ENCODE data around the gene CILP.

DNA sequence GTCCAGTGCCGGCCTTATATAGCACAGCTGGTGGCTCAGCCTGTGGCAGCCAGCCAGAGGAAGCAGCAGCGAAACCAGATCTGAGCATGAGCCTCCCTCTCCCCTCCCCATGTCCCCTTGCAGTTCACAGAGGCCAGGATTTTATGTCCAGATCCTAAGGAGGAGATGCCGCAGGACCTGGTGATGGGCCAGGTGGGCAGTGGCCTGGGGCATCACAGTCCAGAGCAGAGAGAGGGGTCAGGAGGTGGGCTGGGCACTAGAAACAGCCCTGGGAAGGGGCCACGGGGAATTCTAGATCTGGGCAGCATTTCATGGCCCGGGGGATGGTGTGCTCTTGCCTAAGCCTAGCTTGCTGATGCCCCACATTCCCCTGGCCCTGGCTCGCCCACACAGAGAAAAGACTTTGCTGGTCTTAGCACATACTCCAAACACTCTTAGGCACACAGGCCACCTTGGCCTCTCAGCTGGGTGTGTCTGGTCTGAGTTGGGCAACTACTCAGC, 259 bp upstream of the CILP start:
- TF ChIP-seq, protein P1, sequence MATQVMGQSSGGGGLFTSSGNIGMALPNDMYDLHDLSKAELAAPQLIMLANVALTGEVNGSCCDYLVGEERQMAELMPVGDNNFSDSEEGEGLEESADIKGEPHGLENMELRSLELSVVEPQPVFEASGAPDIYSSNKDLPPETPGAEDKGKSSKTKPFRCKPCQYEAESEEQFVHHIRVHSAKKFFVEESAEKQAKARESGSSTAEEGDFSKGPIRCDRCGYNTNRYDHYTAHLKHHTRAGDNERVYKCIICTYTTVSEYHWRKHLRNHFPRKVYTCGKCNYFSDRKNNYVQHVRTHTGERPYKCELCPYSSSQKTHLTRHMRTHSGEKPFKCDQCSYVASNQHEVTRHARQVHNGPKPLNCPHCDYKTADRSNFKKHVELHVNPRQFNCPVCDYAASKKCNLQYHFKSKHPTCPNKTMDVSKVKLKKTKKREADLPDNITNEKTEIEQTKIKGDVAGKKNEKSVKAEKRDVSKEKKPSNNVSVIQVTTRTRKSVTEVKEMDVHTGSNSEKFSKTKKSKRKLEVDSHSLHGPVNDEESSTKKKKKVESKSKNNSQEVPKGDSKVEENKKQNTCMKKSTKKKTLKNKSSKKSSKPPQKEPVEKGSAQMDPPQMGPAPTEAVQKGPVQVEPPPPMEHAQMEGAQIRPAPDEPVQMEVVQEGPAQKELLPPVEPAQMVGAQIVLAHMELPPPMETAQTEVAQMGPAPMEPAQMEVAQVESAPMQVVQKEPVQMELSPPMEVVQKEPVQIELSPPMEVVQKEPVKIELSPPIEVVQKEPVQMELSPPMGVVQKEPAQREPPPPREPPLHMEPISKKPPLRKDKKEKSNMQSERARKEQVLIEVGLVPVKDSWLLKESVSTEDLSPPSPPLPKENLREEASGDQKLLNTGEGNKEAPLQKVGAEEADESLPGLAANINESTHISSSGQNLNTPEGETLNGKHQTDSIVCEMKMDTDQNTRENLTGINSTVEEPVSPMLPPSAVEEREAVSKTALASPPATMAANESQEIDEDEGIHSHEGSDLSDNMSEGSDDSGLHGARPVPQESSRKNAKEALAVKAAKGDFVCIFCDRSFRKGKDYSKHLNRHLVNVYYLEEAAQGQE (IDR thresholded peaks at IDR 0.05; ENCODE audit: insufficient replicate concordance, low read depth): no peak
- TF ChIP-seq, protein P2, sequence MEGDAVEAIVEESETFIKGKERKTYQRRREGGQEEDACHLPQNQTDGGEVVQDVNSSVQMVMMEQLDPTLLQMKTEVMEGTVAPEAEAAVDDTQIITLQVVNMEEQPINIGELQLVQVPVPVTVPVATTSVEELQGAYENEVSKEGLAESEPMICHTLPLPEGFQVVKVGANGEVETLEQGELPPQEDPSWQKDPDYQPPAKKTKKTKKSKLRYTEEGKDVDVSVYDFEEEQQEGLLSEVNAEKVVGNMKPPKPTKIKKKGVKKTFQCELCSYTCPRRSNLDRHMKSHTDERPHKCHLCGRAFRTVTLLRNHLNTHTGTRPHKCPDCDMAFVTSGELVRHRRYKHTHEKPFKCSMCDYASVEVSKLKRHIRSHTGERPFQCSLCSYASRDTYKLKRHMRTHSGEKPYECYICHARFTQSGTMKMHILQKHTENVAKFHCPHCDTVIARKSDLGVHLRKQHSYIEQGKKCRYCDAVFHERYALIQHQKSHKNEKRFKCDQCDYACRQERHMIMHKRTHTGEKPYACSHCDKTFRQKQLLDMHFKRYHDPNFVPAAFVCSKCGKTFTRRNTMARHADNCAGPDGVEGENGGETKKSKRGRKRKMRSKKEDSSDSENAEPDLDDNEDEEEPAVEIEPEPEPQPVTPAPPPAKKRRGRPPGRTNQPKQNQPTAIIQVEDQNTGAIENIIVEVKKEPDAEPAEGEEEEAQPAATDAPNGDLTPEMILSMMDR (IDR thresholded peaks at IDR 0.05; ENCODE audit: insufficient read depth, low read length): no peak
